HK-2 (cell line): ENCODE results near the gene ZNF653.

Experiments
- DNase-seq: peaks from one replicate; pipeline ENCODE4 v3.0.0-alpha.2; 2018; ENCODE audit not compliant: unreplicated experiment

Gene ZNF653

GRCh38 chr19:11519138-11519537 lies 13.5 kb upstream of the ZNF653 start:
- DNase-seq: no peak

DNA sequence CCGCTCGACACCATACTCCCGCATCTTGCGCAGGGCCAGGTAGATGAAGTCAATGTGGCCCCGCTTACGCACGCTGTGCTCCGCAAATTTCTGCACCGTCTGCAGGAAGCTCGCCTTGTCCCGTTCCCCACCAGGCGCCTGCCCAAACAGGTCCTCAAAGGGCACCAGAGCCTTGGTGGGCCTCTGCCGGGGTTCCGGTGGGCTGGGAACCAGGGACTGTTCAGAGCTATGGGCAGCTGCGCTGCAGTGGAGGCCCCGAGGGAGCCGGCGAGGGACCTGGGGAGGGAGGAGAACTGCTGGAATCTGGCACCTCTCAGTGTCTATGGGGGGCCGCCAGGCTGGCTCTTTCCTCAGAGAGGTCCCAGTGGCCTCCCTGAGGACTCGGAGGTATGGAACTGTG lies 8.3 kb upstream of the ZNF653 start:
- DNase-seq: no peak

- no peak for DNase-seq
These were observed 4.8 kb upstream of the ZNF653 start for GRCh38 chr19:11510444-11510843.

DNA sequence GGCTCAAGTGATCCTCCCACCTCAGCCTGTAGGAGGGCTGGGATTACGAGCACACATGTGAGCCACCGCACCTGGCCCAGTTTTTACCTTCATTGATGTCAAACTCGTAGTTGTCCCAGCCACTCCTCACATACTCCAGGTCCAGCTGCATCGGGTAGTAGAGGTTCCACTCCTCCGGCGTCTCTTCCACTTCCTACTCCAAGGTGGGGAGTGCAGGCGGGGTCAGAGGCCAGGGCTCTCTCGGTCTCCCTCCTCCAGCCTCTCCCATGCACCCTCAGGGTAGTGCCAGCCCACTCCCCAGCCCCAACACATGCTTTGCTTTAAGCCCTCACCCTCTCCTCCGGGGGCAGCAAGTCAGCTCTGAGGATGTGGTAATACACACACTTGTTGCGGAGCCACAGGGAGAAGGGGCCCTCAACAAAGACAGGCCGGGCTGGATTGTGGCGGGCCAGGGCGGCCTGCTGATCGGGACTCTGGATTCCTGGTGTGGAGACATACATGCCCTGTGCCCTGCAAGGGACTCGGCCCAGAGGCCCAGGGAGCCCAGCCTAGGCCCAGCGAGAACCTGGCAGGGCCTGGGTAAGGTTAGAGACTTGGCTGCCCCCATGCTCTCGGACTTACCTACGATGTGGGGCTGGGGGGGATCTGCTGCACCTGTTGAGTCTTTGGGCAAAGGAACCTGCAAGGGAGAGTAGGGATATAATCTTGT lies 1.9 kb upstream of the ZNF653 start:
- no peak for DNase-seq

DNA sequence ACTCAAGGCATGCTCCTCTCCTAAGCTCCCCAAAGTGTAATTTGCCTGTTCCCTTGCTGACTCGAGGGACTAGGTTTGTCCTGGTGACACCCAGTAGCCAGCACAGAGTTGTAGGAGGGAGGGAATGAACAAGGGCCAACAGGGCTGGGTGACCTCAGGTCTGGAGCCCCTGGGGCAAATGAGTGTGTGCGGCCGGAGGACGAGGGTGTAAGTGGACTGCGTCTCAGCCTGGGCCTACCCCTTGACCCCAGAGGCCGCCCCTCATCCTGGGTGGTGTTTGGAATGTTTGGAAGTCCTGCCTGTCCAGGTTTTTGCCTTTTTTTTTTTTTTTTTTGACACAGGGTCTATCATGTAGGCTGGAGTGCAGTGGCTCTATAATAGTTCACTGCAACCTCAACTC lies 1.3 kb upstream of the ZNF653 start:
- DNase-seq: no peak

GRCh38 chr19:11506101-11506555 lies 489 bp upstream of the ZNF653 start:
- no peak for DNase-seq

DNA sequence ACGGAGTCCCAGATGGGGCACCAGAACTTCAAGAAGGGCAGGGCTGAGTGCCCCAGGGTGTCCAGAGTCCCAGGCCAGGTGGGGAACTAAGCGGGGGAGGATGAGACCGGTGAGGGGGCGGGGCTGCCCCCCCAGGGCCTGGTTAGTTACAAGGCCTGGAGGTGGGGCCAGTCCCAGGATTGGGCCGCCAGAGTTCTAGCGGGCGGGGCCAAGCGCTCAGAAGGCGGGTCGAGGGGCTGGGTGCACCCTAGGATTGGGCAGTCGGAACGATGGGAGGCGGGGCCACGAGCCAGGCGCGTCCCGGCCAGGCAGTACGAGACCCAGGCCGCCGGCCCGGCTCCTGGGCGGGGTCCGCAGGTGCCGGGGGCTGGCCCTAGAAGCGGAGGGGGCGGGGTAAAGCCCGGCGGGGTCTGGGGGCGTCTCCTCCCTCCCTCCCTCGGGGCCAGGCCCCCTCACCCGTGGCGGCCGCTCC lies 571 bp downstream of the ZNF653 start:
- peak; percentile 97 for DNase-seq

GRCh38 chr19:11504502-11505031 lies 1.1 kb downstream of the ZNF653 start:
- no peak for DNase-seq

DNA sequence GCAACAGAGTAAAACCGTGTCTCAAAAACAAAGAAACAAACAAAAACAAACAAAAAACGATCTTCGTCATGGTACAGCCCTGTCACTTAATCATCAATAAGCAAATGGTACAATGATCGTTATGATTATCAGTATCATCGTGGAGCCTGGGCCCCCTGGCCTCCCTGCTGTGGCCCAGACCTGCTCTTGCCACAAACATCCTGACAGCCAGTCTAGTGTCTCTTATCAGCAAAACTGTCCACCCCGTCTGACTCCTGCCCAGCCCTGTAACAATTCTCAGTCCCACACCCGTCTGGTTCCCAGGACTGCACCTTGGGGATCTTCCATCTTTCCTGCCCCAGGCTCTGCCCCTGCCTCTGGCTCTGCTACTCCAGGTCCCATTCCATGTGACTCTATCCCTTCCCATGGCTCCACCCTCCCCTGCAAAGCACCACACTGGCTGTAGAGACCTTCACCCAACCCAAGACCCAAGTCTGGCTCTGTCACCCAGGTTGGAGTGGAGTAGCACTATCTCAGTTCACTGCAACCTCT lies 5.7 kb downstream of the ZNF653 start:
- DNase-seq: no peak

DNA sequence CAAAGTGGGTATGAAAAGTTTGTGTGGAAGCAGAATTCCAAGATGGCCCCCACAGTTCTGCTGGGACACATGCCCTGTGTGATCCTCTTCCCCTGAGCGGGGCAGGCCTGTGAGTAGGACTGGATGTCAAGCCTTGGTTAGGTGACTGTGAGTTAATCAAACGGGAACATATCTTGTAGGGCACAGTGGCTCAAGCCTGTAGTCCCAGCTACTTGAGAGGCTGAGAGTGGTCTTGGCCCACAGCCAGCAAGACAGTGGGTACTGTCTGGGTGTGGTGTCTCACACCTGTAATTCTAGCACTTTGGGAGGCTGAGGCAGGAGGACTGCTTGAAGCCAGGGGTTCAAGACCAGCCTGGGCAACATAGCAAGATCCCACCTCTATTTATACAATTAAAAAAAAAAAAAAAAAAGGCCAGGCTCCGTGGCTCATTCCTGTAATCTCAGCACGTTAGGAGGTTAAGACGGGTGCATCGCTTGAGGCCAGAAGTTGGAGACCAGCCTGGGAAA lies 6.4 kb downstream of the ZNF653 start:
- DNase-seq: no peak

DNA sequence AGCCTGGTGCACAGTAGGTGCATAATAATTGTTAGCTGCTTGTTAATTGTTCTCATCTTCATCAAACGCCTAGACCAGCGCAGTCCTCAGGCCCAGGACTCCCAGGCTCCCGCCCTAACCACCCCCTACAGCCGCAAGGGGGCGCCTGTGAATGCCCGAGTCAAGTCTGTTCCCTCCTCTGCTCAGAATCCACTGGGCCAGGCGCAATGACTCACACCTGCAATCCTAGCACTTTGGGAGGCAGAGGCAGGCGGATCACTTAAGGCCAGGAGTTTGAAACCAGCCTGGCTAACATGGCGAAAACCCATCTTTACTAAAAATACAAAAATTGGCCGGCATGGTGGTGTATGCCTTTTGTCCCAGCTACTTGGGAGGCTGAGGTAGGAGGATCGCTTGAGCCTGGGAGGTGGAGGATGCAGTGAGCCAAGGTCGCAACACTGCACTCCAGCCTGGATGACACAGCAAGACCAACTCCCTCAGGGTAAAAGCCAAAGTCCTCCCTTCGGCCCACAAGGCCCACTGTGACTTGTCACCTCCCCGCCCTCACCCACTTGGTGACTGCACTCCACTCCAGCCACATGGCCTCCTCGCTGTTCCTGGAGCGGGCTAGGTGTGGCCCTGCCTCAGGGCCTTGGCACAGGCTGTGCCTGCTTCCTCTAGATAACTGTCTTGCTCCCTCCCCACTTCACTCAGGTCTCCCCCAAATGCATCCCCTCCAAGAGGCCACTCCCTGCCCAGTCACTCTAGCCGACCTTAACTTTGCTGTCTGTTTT lies 9.1 kb downstream of the ZNF653 start:
- DNase-seq: peak; percentile 85

GRCh38 chr19:11495885-11496284 lies 9.8 kb downstream of the ZNF653 start:
- no peak for DNase-seq

GRCh38 chr19:11495481-11495880 lies 10.2 kb downstream of the ZNF653 start:
- DNase-seq: no peak

DNA sequence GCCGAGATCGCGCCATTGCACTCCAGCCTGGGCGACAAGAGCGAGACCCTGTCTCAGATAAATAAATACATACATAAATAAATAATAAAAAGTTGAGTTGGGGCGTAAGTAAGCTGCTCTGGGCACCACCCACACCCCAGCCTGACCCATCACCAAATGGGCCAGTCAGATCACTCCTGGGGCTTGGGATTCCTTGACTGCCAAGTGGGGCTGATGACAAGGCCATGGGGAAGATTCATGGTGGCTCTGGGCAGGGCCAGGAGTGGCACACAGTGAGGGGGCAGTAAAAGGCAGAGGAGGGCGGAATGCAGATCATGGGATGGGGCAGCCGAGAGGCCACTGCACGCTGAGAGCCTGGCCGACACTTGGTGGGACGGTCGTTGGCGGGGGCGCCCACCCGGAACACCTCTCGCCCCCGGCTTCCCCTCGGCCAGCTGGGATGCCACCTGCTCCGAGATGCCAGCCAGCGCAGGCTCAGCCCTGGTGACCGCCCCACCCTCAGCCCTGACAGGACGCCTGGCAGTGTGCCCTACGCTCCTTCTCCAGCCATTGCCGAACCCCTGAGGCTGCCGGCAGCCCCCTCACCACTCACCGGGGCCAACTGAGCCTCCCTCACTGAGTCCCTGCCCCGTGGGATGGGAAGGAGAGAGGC lies 10.9 kb downstream of the ZNF653 start:
- DNase-seq: no peak

DNA sequence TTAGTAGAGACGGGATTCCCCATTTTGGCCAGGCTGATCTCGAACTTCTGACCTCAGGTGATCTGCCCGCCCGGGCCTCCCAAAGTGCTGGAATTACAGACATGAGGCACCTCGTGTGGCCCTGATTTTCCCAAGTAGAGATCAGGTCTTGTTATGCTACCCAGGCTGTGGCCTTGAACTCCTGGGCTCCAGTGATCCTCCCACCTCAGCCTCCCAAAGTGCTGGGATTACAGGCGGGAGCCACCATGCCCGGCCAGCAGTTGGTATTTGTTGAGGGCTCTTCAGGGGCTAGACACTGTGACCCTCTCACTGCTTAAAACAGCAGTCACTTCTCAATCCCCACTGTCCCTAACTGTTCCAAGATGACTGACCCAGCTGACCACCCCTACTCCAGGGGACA lies 16.3 kb downstream of the ZNF653 start:
- no peak for DNase-seq

DNA sequence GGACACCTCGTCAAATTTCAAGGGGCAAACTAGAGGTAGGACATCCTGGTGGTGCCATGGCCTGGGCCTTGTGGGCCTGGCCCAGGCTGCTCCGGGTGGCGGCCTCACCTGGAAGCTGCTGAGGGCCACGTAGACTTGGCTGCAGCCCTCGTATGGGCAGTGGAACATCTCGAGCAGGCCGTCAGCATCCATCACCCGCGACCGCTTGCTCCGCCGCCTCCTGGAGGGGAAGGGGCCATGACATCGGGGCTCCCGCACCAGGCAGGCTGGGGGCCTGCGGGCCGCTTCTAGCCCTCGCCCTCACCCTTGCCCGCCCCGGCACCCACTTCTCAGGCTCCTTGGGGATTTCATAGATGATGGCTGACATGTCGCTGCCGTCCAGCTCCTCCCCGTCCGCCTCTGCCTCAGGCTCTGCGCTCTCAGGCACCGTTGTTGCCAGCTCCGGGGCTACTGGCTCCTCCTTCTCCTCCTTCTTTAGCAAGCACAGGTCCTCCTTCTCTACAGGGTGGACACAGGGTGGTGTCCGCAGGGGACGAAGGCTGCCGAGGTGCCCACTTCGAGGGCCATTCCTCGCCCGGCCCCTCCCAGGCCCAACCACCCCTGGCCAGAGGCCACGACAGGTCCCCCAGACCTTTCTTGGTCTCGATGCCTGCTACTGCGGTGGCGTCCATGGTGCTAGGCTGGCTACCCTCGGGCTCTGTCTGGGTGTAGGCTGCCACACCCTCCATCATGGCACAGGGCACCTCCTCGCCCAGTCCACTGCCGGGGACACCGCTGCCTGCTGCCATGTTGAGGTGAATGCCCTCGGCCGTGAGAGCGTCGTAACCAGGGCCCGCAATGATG lies 18.8 kb downstream of the ZNF653 start:
- no peak for DNase-seq

DNA sequence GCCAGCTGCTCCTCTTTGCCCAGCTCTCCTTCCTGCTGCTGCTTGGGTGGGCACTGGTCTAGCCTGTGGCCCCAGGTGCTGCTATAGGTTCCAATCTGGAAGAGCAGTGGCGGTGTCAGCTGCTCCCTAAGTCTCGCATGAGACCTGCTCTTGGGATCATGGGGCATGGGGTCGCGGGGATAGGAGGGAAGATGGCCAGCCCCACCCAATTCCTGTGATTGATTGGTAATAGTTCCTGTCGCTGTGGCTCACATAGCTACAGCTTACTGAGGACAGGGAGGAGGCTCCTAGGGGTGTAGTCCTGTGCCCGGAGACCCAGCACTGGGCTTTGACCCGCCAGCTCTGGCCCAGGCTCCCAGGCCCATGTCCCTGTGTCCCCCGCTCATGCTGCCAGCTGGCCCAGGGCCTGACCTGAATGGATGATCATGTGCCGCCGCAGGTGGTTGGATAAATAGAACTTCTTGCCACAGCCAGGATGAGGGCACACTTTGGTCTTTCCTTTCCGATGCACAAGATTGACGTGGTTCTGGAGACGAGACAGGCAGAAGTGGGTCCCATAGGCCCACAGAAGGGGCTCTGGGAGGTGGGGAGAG lies 20.3 kb downstream of the ZNF653 start:
- DNase-seq: no peak

DNA sequence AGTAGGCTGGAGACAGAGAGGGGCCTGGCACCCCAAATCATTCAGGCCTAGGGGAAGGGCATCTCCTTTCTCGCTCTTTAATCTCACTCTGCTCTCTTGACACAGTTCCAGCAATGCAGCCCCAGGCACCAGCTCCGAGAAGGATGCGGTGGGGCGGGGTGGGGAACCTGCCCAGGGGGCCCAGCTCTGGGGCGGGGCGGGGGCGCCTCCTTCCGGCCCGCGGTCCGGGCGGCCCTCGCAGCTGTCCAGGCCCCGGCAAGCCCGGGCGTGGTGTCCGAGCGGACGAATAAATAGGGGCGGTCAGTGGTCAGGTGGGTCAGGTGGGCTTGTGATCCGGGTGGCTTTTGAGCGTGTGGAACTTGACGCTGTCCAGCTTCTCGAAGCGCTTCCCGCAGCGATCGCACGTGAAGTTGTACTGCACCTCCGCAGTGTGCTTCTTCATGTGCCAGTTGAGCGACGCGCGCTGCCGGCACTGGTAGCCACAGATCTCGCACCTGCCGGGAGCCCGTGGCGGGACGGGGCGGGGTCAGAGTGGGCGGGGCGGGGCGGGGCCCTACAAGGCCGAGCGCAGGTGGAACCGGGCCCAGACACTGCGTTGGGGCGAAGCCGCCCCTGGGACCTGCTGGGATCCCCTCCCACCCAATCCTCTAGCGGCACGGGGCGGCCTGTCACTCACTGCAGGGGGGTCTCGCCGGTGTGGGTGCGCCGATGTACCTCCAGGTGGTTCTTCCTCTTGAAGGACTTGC lies 22.1 kb downstream of the ZNF653 start:
- DNase-seq: no peak

DNA sequence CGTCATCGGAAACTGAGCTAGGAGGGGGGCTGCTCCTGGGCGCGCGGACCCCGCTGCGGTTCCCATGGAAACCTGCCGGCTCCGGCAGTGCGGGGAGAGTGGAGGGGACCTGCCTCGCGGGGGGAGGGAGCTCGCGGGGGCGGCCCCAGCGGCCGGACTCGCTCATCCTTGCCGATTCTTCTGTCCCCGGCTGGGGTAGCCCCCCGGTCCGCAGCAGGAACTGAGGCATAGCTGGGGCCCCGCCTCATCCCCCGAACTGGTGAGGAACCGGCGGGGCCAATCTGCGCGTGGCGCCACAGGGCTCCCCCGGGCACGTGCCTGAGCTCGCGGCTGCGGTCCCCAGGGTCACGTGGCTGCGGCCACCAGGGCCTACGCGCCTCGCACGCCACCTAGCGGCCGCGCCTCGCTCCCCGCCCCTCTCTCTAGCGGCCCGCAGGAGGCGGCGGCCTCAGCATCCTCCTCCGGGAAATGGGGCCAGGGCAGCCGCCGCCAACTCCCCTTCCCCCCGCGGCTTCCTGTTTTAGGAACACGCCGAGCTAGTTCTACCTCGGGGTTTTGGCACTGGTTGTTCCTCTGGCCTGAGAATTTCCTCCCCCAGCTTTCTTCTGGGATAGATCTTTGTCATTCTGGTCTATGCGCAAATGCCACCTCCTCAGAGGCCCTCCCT lies 23.1 kb downstream of the ZNF653 start:
- peak; percentile 89 for DNase-seq
